Activated CD8-positive, alpha-beta T cell treated with anti-CD3 and anti-CD28 coated beads for 36 hours (primary cell): ENCODE measurements around the gene CGNL1. TPM values are rescaled to one million over a fixed set of nuclear protein-coding genes. Genes with fewer than 3 reads are reported as not detected.

Source experiments
- ATAC-seq: fragments of 200-7000 bp; cut with Tn5 transposase; one replicate; pipeline ENCODE4 v1.10.0; 2021; ENCODE audit warnings: mild to moderate bottlenecking, moderate library complexity
- CTCF ChIA-PET: fragments of 350-600 bp; sonication (Branson Sonifier 250); formaldehyde crosslinking; loops from one replicate; lab custom pipeline; 2021; ENCODE audit warnings: antibody characterized with exemption; lab: Charles Lee
- POLR2A ChIA-PET: fragments of 350-600 bp; sonication (Branson Sonifier 250); formaldehyde crosslinking; loops from one replicate; lab custom pipeline; 2021; ENCODE audit warnings: antibody characterized with exemption; lab: Charles Lee
- DNase-seq: peaks from one replicate; pipeline ENCODE4 v3.0.0-alpha.2; 2020
- H3K27ac Mint-ChIP-seq: one replicate; pipeline ENCODE4 v1.8.0; 2021; ENCODE audit warnings: mild to moderate bottlenecking, mixed read lengths
- H3K27me3 Mint-ChIP-seq: one replicate; pipeline ENCODE4 v1.8.0; 2021; ENCODE audit warnings: mixed read lengths
- H3K36me3 Mint-ChIP-seq: one replicate; pipeline ENCODE4 v1.8.0; 2021; ENCODE audit warnings: low read depth, mixed read lengths
- H3K4me1 Mint-ChIP-seq: one replicate; pipeline ENCODE4 v1.8.0; 2021; ENCODE audit warnings: low read depth, mixed read lengths
- H3K4me3 Mint-ChIP-seq: one replicate; pipeline ENCODE4 v1.8.0; 2021; ENCODE audit warnings: mild to moderate bottlenecking, moderate library complexity, mixed read lengths
- H3K9me3 Mint-ChIP-seq: one replicate; pipeline ENCODE4 v1.8.0; 2021; ENCODE audit warnings: mixed read lengths
- intact Hi-C: fragments of 100-400 bp; cut with micrococcal nuclease; formaldehyde crosslinking; loops from one replicate; pipeline ENCODE4 v1.10.0; 2022
- total RNA-seq, 2 experiments: library from RNA; stranded (reverse); gene quantifications; one replicate each; pipeline ENCODE4 v1.2.3, GENCODE V29; 2021
- TF ChIP-seq, protein P1 (sequence below): fragments of 200-600 bp; IDR thresholded peaks from one replicate; pipeline ENCODE4 v1.8.0; 2022; ENCODE audit warnings: antibody characterized with exemption, mild to moderate bottlenecking

CGNL1 gene
- total RNA-seq, 2 experiments from 2014 or later: not detected

DNA sequence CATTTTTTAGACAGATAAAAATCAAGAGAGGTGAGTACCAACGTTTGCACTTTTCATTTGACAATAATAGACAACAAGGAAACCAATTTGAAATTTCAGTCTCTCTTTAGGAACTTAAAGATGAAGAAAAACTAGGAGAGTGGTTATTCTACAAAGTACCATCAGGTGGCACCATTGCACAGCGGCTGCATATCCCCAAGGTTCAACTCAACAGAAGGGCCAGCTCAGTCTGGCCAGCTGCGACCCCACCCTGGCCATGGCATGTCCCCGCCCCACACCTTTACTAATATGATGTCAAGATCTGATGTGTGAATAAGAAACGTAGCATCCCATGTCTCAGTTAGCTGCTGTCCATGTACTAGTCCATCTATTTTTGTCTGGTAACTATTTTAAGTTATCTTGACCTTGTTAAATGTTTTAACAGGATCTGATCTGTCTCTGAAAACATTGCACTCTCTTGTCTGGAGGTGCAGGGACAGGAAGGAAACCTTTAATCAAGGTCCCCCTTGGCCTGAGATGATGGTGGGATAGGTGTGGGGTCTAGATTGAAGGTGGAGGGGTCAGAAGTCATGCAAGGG, 35.5 kb upstream of the CGNL1 start:
- POLR2A ChIA-PET: no interaction called here
- peak; percentile 47 for DNase-seq
- no peaks in the 10 kb centered on the region for H3K4me1 Mint-ChIP-seq

DNA sequence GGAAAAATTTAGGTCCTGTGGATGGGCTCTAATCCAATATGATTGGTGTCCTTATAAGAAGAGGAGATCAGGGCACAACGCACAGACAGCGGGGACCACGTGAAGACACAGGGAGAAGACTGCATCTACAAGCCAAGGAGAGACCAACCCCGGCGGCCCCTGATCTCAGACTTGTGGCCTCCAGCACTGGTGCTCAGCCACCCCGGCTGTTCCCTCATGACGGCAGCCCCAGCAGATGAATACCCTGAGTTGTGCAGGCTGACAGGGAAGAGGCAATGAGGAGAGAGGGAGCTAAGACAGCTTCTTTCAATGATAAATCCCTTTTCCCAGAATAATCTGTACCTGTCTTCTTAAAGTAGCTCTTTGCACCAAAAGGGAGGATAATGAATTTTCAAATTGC, 33.3 kb upstream of the CGNL1 start:
- POLR2A ChIA-PET: interaction anchor here (0.7 kb wide), 1 partner anchor 13 kb away, joined by 3 read pairs; no protein-coding TSS in a partner anchor
- Mint-ChIP-seq H3K4me3 (no peak overlapping the region), H3K27ac (no peak overlapping the region), H3K4me1 (no peaks in the 10 kb centered on the region), H3K9me3 (no peaks in the 10 kb centered on the region), H3K36me3 (no peaks in the 10 kb centered on the region), H3K27me3 (peaks cover 3% of the 10 kb centered on the region)
- intact Hi-C loops: loop anchor here (5.0 kb wide), 2 partner anchors 184 to 199 kb away; no protein-coding TSS in a partner anchor
- CTCF ChIA-PET: interaction anchor here (3.8 to 9.0 kb wide), 2 partner anchors 185 to 199 kb away, joined by 14 to 122 read pairs; no protein-coding TSS in a partner anchor
- TF ChIP-seq, protein P1, sequence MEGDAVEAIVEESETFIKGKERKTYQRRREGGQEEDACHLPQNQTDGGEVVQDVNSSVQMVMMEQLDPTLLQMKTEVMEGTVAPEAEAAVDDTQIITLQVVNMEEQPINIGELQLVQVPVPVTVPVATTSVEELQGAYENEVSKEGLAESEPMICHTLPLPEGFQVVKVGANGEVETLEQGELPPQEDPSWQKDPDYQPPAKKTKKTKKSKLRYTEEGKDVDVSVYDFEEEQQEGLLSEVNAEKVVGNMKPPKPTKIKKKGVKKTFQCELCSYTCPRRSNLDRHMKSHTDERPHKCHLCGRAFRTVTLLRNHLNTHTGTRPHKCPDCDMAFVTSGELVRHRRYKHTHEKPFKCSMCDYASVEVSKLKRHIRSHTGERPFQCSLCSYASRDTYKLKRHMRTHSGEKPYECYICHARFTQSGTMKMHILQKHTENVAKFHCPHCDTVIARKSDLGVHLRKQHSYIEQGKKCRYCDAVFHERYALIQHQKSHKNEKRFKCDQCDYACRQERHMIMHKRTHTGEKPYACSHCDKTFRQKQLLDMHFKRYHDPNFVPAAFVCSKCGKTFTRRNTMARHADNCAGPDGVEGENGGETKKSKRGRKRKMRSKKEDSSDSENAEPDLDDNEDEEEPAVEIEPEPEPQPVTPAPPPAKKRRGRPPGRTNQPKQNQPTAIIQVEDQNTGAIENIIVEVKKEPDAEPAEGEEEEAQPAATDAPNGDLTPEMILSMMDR: no peak
- no peak for DNase-seq
- no peak for ATAC-seq

More for the DNA sequence above, 35.5 kb upstream of the CGNL1 start:
- Mint-ChIP-seq H3K4me3 (no peak overlapping the region), H3K36me3 (no peaks in the 10 kb centered on the region), H3K27ac (no peak overlapping the region), H3K27me3 (peaks cover 5% of the 10 kb centered on the region), H3K9me3 (no peaks in the 10 kb centered on the region)
- TF ChIP-seq, protein P1: peak; percentile 86
- intact Hi-C loops: loop anchor here (5.0 kb wide), 2 partner anchors 187 to 202 kb away; no protein-coding TSS in a partner anchor
- ATAC-seq: peak; percentile 42
- CTCF ChIA-PET: interaction anchor here (0.7 to 9.0 kb wide), 30 partner anchors 9 to 519 kb away, joined by 3 to 122 read pairs (median 3); no protein-coding TSS in a partner anchor

DNA sequence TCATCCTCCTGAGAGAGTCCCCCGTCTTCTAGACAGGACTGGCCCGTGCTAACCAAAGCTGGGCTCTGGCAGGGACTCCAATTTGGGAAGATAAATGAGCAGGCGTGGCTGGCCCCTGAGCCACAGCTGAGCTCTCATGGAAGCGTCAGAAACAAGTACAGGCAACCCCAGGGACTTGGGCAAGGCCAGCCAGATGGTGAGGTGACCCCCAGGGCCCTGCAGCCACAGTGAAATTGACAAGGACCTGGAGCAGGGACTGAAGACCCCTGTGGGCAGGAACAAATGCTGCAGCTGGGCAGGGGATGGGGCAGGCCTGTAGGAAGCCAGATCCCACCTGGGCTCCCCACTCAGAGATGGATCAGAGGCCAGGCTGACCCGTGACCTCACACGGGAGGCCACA, 32.8 kb upstream of the CGNL1 start:
- intact Hi-C loops: loop anchor here (5.0 kb wide), 2 partner anchors 184 to 199 kb away; no protein-coding TSS in a partner anchor
- CTCF ChIA-PET: interaction anchor here (3.8 to 9.0 kb wide), 2 partner anchors 185 to 199 kb away, joined by 14 to 122 read pairs; no protein-coding TSS in a partner anchor
- TF ChIP-seq, protein P1: no peak
- DNase-seq: no peak
- Mint-ChIP-seq H3K27me3 (peaks cover 3% of the 10 kb centered on the region), H3K4me3 (no peak overlapping the region), H3K9me3 (no peaks in the 10 kb centered on the region), H3K4me1 (no peaks in the 10 kb centered on the region), H3K36me3 (no peaks in the 10 kb centered on the region), H3K27ac (no peak overlapping the region)
- POLR2A ChIA-PET: interaction anchor here (0.7 kb wide), 1 partner anchor 14 kb away, joined by 3 read pairs; no protein-coding TSS in a partner anchor
- ATAC-seq: no peak

DNA sequence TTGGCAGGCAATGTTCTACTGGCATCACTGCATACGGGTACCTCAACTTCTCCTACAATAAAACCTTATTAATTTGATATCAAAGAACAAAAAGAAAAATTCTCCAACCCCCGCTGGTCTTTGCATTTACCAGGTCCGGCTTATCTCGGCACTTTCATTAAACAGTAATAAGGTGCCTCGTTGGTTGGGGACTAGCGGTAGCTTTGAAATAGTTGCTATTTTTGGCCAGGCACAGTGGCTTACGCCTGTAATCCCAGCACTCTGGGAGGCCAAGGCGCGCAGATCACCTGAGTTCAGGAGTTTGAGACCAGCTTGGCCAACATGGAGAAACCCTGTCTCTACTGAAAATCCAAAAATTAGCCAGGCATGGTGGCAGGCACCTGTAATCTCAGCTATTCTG, 32.0 kb upstream of the CGNL1 start:
- POLR2A ChIA-PET: no interaction called here
- TF ChIP-seq, protein P1: no peak

DNA sequence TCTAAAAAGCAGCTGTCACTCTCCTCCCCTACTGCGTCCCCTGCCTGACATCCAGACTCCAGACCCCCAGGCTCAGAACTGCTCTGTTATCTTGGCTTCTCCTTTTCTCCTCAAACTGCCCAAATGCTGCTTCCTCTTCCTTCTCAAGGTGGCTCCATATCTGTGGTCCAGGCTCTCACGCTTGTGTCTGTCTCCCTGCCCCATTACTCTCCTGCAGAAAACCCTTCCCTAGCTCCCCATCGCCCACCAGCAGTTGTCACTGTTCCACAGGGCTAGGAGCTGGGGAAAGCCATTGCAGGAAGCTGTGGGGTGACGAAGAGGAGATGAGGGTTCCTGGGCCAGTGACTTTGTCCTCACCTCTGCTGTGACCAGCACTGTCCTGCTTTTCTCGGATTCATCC, 30.7 kb upstream of the CGNL1 start:
- ATAC-seq (no peak), DNase-seq (no peak)
- no peak overlapping the region for H3K4me3 Mint-ChIP-seq
- no peaks in the 10 kb centered on the region for H3K4me1 Mint-ChIP-seq
- POLR2A ChIA-PET: no interaction called here
- no peaks in the 10 kb centered on the region for H3K27me3 Mint-ChIP-seq
- intact Hi-C loops: no loop called here
- H3K27ac Mint-ChIP-seq: no peak overlapping the region
- H3K9me3 Mint-ChIP-seq: no peaks in the 10 kb centered on the region
- TF ChIP-seq, protein P1: no peak
- CTCF ChIA-PET: interaction anchor here (9.0 kb wide), 1 partner anchor 183 kb away, joined by 122 read pairs; no protein-coding TSS in a partner anchor
- H3K36me3 Mint-ChIP-seq: no peaks in the 10 kb centered on the region

More for the DNA sequence above, 32.0 kb upstream of the CGNL1 start:
- Mint-ChIP-seq H3K4me1 (no peaks in the 10 kb centered on the region), H3K36me3 (no peaks in the 10 kb centered on the region), H3K27me3 (peaks cover 3% of the 10 kb centered on the region), H3K27ac (no peak overlapping the region), H3K9me3 (no peaks in the 10 kb centered on the region), H3K4me3 (no peak overlapping the region)
- DNase-seq (no peak), ATAC-seq (no peak)
- intact Hi-C loops: loop anchor here (5.0 kb wide), 2 partner anchors 183 to 198 kb away; no protein-coding TSS in a partner anchor
- CTCF ChIA-PET: interaction anchor here (3.8 to 9.0 kb wide), 2 partner anchors 184 to 198 kb away, joined by 14 to 122 read pairs; no protein-coding TSS in a partner anchor
